IPS DF 19.7 (cell line): Measurements from ENCODE around the gene ATIC.
"Not testable (repeated sequence)": the region's sequence is repeated elsewhere in the genome, so short reads cannot be mapped to it uniquely, and the experiment has no call there.

Experiments used
- DNase-seq: peaks from one replicate; pipeline ENCODE4 v3.0.0-alpha.2; 2013; ENCODE audit warnings: low read depth, low spot score

The ATIC gene

GRCh38 chr2:215315301-215315700, 3.4 kb downstream of the ATIC start:
- DNase-seq: no peak

- DNase-seq: no peak
Observed at GRCh38 chr2:215316336-215316735, 4.5 kb downstream of the ATIC start.

- no peak for DNase-seq
Observed at GRCh38 chr2:215319500-215319899, 7.6 kb downstream of the ATIC start.

DNA sequence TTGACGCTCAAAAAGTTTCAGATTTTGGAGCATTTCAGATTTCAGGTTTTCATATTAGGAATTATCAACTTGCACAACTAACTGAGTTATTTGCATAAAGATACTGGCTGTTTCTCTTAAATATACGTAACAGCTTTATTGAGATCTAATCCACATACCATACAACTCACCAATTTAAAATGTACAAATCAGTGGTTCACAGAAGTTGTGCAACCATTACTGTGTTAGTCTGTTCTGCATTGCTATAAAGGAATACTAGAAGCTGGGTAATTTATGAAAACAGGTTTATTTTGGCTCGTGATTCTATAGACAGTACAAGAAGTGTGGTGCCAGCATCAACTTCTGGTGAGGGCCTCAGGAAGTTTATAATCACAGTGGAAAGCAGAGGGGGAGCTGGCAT, 8.2 kb downstream of the ATIC start:
- DNase-seq: no peak

GRCh38 chr2:215320679-215321078, 8.8 kb downstream of the ATIC start:
- no peak for DNase-seq

DNA sequence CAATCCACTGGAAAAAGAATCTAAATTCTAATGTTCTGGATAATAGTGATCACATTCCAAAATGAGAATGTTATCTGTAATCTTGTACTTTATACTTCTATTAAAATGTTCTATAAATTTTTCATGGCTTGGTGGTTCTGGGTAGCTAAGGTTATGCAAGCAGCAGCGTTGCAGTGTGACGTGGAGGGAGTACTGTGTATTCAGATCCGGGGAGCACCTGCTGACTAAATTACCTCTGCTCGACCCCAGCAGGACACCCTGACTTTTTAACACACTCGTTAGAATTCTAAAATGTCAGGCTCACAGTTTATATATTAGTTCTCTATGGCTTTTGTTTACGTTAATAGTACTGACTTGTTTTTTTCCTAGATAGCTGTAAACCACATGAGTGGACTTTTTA, 13.0 kb downstream of the ATIC start:
- DNase-seq: no peak

GRCh38 chr2:215328066-215328465, 16.2 kb downstream of the ATIC start:
- no peak for DNase-seq

- DNase-seq: no peak
Observed at GRCh38 chr2:215332872-215333595, 21.2 kb downstream of the ATIC start.

DNA sequence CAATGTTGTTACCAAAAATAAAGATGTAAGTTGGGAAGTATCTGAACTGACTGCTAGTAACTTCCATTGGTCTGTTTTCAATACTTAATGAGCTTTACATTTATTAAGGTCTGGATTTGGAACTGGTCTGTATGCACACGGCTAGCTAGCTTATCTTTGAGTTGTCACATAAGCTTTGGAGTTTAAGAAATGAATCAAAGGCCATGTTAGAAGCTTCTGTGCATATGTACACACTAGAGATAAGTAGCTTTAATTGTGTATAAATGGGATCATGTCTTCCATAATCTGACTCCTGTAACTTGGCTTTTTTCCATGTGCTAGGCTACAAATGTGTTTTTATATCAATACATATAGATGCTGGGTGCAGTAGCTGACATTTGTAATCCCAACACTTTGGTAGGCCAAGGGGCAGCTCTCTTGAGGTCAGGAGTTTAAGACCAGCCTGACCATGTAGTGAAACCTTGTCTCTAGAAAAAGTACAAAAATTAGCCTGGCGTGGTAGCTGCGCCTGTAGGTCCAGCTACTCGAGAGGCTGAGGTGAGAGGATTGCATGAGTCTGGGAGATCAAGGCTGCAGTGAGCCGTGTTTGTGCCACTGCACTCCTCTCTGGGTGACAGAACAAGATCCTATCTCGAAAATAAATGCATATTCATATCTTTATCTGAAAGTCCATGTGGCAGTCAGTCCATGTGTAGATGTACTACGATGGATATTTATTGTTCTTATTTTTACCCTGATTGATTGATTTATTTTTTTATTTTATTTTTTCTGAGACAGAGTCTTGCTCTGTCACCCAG, 27.2 kb downstream of the ATIC start:
- DNase-seq: no peak

DNA sequence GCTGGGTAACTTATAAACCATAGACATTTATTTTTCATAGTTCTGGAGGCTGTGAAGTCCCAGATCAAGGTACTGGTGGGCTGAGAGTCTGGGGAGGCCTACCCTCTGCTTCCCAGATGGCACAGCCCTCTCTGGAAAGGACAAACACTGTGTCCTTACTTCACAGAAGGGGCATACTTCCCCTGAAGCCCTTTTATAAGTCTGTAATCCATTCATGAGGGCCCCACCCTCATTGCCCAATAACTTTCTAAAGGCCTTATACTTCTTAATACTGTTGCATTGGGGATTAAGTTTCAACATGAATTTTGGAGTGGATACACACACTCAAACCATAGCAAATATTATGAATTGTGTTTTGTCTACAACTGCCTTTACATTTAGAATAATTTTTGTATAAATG, 36.0 kb downstream of the ATIC start:
- DNase-seq: no peak

- DNase-seq: no peak
Observed at GRCh38 chr2:215352602-215353001, 40.7 kb downstream of the ATIC start.

- DNase-seq: no peak
Observed at GRCh38 chr2:215354771-215355695, 43.2 kb downstream of the ATIC start.

- no peak for DNase-seq
Observed at GRCh38 chr2:215355801-215356200, 43.9 kb downstream of the ATIC start.

- DNase-seq: no peak
Observed at GRCh38 chr2:215356334-215356947, 44.6 kb downstream of the ATIC start.

DNA sequence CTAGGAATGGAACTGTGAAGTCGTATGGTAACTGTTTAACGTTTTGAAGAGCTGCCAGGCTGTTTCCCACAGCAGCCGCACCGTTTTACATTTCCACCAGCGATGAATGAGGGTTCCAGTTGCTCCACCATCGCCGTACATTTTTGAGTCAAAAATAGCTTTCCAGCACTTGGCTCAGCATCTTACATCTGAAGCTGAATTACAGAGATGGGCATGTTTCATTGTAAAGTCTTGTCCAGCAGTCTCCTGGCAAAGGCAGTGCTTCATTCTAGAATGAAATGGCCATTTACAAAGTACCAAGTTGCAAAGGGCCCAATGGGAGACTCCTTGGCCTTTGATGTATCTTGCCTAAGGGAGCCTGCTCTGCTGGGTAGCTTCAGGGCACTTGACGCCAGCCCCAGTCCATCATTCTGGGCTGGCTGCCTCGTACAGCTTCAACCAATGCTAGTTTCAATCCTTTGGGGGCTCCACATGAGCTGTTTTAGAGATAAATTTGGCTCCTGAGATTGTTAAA, 45.1 kb downstream of the ATIC start:
- DNase-seq: no peak

- no peak for DNase-seq
Observed at GRCh38 chr2:215357660-215358059, 45.8 kb downstream of the ATIC start.

GRCh38 chr2:215358312-215358845, 46.5 kb downstream of the ATIC start:
- no peak for DNase-seq

DNA sequence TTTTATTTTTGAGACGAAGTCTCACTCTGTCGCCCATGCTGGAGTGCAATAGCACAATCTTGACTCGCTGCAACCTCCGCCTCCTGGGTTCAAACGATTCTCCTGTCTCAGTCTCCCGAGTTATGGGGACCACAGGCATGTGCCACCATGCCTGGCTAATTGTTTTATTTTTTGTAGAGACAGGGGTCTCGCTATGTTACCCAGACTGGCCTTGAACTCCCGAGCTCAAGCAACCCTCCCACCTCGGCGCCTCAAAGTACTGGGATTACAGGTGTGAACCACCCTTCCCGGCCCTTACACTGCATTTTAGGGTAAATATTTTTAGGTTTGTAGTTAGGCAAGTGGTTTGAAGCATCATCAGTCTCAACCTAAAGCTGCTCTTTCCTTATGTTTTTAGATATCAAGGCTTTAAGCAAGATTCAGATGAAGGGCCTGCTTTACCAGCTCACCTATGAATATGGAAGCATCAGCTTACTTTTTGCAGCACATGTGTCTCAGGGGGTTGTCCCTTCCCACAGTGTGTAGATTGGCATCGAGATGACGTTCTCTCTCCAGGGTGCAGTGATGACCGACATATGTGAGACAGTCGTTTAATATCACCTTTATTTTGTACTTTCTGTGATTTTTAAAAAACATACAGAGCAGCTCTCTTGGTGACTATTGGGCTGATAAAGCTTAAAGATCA, 47.2 kb downstream of the ATIC start:
- no peak for DNase-seq

- DNase-seq: no peak
Observed at GRCh38 chr2:215359576-215359922, 47.7 kb downstream of the ATIC start.

DNA sequence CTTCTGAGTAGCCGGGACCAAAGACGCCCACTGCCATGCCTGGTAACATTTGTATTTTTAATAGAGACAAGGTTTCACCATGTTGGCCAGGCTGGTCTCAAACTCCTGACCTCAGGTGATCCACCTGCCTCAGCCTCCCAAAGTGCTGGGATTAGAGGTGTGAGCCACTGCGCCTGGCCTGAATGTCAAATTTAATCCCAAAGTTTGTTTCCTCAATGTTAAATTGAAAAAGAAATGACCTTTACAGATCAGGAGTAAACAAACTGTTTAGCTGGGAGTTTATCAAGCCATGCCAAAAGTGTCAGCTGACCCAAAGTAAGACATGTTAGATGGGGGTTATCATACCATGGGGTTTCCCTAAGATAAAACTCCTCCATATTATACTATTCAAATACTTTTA, 48.2 kb downstream of the ATIC start:
- DNase-seq: not testable (repeated sequence)

- DNase-seq: no peak
Observed at GRCh38 chr2:215360596-215360995, 48.7 kb downstream of the ATIC start.
